Hematopoietic multipotent progenitor cell treated with erythropoietin and hydrocortisone succinate and interleukin-3 and kit ligand, for 17 days (in vitro differentiated cells): ENCODE data around the gene TRMU.

Source experiments
- DNase-seq: peaks from one replicate; pipeline ENCODE4 v3.0.0-alpha.2; 2015; ENCODE audit warnings: low spot score

The TRMU gene

DNA sequence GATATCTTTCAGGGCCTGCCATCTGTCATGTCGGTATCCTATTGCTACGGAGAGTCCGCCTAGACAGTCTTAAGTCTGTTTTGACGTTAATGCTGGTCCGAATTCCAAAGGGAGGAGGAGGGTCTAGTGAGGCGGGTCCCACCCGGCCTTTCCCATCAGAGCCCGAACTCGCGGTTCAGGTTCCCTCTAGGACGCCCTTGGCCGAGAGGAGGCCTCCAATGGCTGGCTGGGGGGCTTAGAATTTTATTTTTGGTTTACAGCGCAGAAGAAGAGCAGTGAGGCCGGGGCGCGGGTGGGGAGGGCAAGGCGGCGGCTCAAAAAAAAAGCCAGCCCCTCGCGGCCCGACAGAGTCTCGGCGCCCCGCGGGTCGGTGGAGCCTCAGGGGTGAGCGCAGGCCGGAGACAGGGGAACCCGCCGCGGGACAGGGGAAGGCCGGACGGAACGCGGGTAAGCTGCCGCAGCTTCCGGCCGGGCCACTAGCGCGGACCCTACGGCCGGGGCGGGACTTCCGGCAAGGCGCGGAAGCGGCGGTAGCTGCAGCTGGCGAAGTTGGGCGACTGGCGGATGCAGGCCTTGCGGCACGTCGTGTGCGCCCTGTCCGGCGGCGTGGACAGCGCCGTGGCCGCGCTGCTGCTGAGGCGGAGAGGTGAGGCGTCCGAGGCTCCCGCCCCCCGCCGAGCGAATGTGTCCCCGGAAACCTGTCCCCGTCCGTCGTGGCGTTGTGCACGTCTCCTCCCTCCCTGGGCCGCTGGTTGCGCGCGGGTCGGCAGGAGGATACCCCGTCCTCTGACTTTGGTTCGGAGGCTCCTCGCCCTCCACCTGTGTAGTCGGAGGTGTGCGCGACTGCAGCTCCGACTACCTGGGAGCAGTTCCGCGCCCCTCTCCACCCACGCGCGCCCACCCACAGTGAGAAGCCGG lies at the start of gene TRMU:
Gene TRMU, plus strand, starts transcription at position 514 of the 918 bp plus-strand sequence. Its CDS starts 51 bp downstream, at position 565.
- peak; percentile 78 for DNase-seq

DNA sequence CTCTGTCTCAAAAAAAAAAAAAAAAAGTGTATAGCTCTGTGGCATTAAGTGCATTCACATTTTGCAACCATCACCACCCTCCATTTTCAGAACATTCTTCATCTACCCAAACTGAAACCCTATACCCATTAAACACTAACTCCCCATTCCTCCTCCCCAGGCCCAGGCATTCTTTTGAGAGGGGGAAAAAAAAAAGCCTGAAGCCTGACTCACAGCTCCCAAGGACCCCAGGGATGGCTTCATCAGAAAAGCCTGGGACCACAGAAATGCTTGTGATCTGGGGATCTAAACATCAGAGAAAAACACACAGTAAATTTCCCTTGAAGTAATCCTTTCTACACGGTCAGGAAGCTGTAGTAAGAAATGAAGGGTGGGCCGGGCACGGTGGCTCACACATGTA lies 49.5 kb upstream of the TRMU start:
- DNase-seq, result no peak

GRCh38 chr22:46286941-46287872 lies 48.3 kb upstream of the TRMU start:
- DNase-seq, result no peak

DNA sequence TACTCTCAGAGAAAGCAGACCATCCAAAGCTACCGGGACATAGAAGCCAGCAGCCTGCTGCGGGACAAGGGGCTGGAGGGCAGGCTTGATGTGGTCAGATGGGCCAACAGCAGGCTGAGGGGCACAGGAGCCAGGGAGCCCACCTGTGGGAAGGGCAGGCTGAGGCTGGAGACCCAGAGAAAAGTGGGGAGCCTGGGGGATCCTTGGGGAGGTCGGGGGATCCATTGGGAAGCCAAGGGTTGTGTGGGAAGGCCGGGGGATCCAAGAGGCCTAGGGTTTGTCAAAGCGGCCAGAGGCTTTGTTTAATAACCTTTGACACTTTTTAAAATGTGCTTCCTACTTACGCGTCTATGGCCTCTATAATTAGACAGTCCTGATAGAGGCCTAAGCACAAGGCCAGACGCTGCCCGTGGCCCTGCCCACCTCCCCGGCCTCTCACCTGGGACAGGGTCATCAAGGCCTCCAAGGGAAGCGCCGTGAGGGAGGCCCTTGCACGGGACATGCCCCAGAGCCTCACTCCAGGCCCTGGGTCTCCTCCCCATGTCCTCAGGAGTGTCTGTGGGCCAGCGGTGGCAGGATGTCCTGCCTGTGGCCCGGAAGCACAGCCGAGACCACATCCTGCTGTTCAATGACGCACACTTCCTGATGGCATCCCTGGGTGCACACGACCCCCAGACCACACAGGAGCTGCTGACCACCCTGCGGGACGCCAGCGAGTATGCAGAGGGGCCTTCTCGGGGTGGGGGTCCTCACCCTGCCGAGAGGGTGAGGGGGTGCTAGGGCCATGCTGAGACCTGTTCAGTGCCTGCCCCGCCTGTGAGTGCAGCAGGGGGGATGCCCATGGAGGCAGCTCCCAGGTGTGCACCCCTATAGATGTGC lies 47.4 kb upstream of the TRMU start:
- DNase-seq, result no peak

- DNase-seq, result no peak
Observed at GRCh38 chr22:46288846-46289243, 46.7 kb upstream of the TRMU start.

DNA sequence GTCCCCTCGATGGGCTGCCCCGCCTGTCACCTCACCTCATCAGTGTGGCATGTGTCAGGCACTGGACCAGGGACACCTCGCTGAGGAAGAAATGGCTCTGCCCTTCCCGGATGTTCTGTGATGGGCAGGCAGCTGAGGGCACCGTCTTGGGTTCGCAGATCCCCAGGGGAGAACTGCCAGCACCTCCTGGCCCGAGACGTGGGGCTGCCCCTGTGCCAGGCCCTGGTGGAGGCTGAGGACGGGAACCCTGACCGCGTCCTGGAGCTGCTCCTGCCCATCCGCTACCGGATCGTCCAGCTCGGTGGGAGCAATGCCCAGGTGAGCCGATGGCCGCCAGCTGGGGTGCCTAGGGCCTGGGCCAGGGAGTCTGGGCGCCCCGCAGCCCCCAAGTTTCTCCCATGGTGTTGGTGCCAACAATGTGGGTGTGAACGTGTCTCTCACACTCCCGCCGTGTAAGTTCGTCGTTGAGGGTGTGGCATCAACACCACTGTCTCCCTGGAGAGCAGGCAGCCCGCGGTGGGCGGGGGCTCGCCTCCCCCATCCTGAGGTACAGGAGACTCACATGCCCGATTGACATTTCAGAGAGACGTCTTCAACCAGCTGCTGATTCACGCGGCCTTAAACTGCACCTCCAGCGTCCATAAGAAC lies 46.1 kb upstream of the TRMU start:
- DNase-seq, result no peak

DNA sequence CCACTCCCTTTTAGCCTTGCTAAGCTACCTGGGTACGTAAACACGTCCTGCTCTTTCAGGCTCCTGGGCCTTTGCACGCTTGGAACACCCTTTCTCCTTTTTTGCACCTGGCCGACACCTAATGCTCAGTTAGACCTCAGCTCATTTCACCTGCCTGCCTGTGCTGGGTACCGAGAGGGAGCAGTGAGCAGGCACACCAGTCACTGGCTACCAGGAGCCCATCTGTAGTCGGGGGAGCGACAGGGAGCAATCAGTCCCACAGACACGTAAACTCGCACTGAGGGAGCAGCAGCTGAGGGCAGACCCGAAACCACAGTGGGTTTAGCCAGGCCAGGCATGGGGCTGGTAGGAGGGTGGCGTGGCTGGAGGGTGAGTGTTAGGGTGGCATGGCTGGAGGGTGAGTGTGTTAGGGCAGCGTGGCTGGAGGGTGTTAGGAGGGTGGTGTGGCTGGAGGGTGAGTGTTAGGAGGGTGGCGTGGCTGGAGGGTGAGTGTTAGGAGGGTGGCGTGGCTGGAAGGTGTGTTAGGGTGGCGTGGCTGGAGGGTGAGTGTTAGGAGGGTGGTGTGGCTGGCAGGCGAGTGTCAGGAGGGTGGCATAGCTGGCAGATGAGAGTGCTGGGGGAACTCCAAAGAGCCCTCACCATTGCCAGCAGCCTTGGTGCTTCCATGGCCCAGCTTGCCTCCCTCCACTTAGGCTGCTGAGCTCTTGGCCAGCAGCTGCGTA lies 45.2 kb upstream of the TRMU start:
- DNase-seq, result no peak

DNA sequence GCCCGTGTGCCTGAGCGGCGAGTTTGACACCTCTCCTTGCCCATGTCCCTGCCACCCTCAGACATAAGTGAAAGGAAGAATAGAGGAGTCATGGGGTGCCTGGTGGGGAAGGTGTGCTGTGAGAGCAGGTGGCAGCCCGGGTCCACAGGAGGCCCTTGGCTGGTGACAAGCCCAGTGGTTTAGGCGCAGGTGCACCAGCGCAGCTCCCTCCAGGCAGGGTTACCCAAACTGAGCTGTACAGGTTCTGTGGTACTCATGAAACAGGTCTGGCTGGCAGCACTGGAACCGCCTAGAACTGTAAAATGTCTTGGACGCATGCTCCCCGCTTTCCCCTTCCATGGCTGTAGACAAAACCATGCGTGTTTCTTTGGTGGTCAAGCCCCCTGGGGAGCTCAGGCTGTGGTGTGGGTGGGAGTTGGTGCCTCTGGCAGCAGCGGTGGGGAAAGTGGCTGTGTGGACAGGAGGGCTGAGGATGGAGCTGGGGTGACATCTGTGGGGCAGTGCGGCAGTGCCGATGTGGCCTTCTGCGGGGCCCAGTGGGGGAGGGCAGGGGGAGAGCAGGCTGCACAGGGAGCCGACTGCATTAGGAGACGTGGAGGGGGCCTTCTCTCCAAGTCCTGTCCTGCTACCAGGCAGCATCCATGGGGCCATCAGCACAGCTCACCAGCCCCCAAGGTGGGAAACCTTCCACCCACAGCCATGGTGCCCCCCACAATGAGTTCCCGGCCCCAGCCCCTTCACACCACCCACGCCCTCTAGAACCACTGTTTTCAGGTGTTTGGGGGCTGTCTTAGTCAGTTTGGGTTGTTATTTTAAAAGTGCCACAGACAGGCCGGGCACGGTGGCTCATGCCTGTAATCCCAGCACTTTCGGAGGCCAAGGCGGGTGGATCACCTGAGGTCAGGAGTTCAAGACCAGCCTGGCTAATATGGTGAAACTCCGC lies 44.4 kb upstream of the TRMU start:
- no peak for DNase-seq

DNA sequence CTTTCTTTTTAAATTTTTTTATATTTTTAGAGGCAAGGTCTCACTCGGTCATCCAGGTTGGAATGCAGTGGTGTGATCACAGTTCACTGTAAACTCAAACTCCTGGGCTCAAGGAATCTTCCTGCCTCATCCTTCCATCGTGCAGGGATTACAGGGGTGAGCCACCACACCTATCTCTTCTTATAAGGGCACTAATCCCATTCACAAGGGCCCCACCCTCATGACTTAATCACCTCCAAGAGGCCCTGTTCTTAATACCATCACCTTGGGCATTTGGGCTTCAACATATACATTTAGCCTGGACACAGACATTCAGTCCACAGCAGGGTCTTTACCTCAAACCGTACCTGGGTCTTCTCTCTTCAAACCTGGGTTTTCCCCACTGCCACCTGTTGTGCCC lies 43.3 kb upstream of the TRMU start:
- DNase-seq, result no peak

DNA sequence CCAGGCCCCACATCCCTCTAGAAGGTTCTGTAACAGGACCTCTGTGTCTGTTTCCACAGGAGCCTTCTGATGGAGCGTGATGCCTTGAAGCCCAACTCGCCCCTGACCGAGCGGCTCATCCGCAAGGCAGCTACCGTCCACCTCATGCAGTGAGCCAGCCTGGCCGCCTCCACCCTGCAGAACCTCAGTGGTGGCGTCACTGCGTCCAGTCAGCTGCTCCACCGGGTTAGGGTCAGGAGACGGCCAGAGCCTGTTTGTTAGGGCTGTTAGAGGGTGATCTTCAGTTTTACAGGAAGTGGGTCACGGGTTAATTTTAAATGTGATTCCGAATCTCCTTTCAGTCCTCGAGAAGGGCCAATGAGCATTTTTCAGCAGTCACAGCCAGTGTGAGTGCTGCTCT lies 42.8 kb upstream of the TRMU start:
- no peak for DNase-seq

GRCh38 chr22:46293577-46294260 lies 41.8 kb upstream of the TRMU start:
- DNase-seq, result no peak

DNA sequence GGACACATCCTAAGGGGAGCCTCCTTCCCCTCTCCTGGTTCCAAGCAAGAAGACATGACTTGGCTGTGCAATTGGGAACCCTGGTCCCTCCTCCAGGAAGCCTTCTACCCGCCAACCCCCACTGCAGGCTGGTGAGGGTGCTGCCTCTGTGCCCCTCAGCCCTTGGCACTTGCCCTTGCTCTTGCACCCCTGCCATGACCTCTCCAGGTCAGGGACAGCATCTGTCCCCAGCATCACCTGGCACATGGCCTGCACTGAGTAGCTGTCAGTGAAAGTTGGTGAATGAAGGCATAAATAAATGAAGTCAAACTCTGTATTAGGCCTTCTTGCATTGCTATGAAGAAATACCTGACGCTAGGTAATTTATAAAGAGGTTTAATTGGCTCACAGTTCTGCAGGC lies 40.7 kb upstream of the TRMU start:
- DNase-seq, result no peak

DNA sequence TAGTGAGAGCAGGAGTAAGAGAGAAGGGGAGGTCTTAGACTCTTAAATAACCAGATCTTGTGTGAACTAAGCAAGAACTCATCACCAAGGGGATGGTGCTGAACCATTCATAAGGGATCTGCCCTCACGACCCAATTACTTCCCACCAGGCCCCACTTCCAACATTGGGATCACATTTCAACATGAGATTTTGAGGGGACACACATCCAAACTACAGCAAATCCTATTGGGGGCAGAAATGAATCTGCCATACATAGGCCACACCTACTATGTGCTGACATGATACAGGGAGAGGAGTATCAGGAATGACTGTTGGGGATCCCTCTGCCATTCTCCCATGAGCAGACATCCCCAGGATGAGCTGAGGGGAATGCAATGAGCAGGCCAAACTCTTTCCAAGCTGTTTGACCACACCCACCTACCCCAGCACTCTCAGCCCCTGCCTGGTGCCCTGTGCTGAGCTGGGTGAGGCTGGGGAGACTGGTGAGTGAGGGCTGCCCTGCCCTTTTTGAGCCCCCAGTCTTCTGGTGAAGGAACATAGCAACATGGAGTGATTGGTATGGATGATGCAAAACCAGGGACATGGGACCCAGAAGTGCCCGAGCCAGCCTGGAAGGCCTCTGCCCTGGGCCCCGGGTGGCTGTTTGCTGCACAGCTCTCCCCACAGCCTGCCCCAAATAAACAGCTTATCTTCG lies 40.1 kb upstream of the TRMU start:
- DNase-seq, result peak; percentile 6

- peak; percentile 97 for DNase-seq
Observed at GRCh38 chr22:46296257-46297150, 39.0 kb upstream of the TRMU start, which contains the start of gene GTSE1. Gene GTSE1 (plus strand): TSS chr22:46296870. CDS start chr22:46297401, 531 bp downstream.

DNA sequence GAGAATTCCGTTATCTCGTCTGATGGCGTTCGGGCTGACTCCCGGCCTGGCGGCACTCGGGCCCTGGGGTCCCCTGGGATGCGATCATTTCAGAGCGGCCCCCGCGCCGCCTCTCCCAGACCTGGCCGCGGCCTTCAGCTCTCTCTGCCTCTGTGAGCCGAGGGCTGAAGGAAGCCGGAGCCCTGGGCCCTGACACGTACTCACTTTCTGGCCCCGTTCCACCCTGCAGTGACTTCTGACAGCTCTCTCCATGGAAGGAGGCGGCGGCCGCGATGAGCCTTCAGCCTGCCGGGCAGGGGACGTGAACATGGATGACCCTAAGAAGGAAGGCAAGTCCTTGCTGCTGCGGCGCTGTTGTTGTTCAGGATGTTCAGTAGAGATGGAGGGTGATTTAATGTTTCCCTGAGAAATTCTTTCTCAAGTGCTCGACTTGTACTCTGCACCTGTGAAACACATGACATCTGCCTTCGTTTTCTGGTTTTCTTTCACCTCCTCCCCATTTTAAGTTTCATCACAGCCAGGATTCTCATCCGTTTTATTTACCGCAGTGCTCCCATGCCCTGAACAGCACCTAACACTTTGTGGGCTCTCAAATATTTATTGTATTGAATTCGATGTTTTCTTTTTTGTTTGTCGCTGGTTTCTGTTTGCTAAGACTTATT lies 38.2 kb upstream of the TRMU start:
- peak; percentile 53 for DNase-seq

DNA sequence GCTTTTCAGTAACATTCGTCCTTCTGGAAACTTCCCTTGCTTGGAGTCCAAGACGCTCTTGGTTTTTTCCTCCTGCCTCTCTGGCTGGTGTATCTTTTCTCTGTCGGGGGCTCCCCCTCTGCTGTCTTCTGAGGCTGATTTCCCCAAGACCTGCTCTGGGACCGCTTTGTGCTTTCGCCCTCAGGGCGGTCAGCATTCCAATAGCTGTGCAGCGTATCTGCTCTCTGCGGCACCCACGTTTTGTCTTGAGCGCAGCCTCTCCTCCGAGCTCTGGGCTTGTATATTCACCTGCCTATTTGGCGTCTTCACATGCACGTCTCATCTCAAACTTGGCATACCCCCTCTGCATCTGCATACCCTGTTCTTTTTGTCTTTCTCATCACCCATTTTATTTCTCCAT lies 36.4 kb upstream of the TRMU start:
- no peak for DNase-seq

DNA sequence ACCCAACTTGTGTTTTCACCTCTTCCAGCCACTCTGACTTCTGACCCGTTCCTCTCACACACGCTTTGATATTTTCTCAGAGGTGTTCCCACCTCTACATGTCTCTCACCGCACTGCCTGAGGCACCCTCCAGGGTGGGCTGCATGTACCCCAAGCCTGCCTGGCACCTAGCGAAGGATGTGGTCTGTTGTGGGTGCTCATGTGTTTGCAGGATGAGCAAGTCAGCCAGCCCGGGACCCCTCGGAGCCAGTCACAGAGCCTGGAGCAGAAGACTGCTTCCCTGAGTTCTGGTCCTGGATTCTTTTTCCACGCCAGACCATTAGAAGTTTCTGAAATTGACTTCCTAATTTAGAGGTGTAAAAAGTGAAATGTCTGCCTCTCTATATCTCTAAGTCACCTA lies 35.0 kb upstream of the TRMU start:
- DNase-seq, result no peak
